GM12878 (cell line): ENCODE measurements around the gene SMC3.

Source experiments
- RAD21 ChIP-seq: IDR thresholded peaks from 2 replicates; pipeline ENCODE4 v1.6.1; 2011; ENCODE audit warnings: mild to moderate bottlenecking, low read depth, low read length, moderate library complexity; ENCODE audit not compliant: insufficient read depth
- TF ChIP-seq, protein P1 (sequence below), 3 experiments: IDR thresholded peaks in 2 of 3; conservative IDR thresholded peaks in 1 of 3; 2 replicates each; pipeline ENCODE4 v1.5.1; 2011; ENCODE audit warnings: low read depth in 3 of 3, low read length in 3 of 3, mild to moderate bottlenecking in 3 of 3, control low read depth in 2 of 3, moderate library complexity in 2 of 3, inconsistent platforms in 1 of 3, mixed read lengths in 1 of 3; ENCODE audit not compliant: control insufficient read depth in 2 of 3, insufficient read depth in 1 of 3; ENCODE audit errors: extremely low read depth in 1 of 3

DNA sequence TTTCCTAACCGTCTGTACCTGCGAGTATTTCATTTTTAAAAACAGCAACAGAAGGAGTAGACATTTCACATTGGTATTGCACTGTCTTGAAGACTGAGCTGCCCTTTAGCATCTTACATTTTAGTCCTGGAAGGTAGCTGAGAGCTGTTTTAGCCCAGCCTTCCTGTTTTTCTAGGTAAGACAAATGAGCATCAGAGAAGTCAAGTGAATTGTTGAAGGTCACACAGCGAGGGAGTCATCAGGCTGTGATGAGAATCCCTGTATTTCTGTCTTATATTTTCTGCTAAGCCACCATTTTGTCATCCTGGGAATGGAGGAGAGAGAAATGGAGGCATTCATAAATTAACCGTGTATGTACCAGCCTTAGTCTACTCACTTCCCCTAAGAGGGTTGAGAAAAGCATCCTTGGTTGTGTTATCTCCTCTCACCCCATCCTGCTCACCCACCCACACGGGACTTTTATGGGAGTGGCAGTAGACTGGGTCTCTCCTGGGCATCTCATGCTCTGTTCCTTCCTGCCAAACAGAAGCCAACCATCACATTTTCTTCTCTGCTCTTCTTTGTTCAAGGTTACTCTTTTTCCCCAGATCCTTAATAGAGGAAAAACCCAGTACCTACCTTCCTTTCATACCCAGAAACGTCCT lies 85.1 kb downstream of the SMC3 start:
- no peak for TF ChIP-seq RAD21
- TF ChIP-seq, protein P1, sequence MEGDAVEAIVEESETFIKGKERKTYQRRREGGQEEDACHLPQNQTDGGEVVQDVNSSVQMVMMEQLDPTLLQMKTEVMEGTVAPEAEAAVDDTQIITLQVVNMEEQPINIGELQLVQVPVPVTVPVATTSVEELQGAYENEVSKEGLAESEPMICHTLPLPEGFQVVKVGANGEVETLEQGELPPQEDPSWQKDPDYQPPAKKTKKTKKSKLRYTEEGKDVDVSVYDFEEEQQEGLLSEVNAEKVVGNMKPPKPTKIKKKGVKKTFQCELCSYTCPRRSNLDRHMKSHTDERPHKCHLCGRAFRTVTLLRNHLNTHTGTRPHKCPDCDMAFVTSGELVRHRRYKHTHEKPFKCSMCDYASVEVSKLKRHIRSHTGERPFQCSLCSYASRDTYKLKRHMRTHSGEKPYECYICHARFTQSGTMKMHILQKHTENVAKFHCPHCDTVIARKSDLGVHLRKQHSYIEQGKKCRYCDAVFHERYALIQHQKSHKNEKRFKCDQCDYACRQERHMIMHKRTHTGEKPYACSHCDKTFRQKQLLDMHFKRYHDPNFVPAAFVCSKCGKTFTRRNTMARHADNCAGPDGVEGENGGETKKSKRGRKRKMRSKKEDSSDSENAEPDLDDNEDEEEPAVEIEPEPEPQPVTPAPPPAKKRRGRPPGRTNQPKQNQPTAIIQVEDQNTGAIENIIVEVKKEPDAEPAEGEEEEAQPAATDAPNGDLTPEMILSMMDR (IDR thresholded peaks at IDR 0.05 in 2 of 3, conservative IDR thresholded peaks at IDR 0.05 in 1 of 3; ENCODE audit: control insufficient read depth in 2 of 3, extremely low read depth in 1 of 3, insufficient read depth in 1 of 3, low read depth in 3 of 3, low read length in 3 of 3): no peak
